SHP77 (cell line): ENCODE measurements around the gene GOLGA8F.
"Not testable (repeated sequence)": the region's sequence is repeated elsewhere in the genome, so short reads cannot be mapped to it uniquely, and the experiment has no call there.

ENCODE experiments used
- DNase-seq, 2 experiments: peaks; one replicate each; lab custom pipeline; 2025; lab: John Stamatoyannopoulos, UW

Gene GOLGA8F

GRCh38 chr15:28378364-28378763, at the start of gene GOLGA8F:
Gene GOLGA8F (plus strand): TSS chr15:28378664. CDS start chr15:28378762, 98 bp downstream.
- DNase-seq: not testable (repeated sequence)

GRCh38 chr15:28357984-28358383, 20.5 kb upstream of the GOLGA8F start, which contains the start of gene GOLGA6L24:
Gene GOLGA6L24 (minus strand): TSS chr15:28358084. CDS start chr15:28358023, 61 bp downstream.
- not testable (repeated sequence) for DNase-seq

GRCh38 chr15:28365502-28365901, 13.0 kb upstream of the GOLGA8F start:
- DNase-seq: not testable (repeated sequence)

- not testable (repeated sequence) for DNase-seq
Observed at GRCh38 chr15:28380053-28380452, 1.6 kb downstream of the GOLGA8F start.

- DNase-seq: not testable (repeated sequence)
Observed at GRCh38 chr15:28396022-28396421, 17.6 kb downstream of the GOLGA8F start.

- DNase-seq: not testable (repeated sequence)
Observed at GRCh38 chr15:28402774-28403435, 24.4 kb downstream of the GOLGA8F start.

GRCh38 chr15:28420470-28420869, 42.0 kb downstream of the GOLGA8F start:
- not testable (repeated sequence) for DNase-seq

- DNase-seq: not testable (repeated sequence)
Observed at GRCh38 chr15:28435594-28435993, 57.1 kb downstream of the GOLGA8F start.
